ENCODE measurements around the gene FGF2.

GRCh38 chr4:122920473-122920872 lies 93.8 kb downstream of the FGF2 start:
- TF ChIP-seq, protein P1, sequence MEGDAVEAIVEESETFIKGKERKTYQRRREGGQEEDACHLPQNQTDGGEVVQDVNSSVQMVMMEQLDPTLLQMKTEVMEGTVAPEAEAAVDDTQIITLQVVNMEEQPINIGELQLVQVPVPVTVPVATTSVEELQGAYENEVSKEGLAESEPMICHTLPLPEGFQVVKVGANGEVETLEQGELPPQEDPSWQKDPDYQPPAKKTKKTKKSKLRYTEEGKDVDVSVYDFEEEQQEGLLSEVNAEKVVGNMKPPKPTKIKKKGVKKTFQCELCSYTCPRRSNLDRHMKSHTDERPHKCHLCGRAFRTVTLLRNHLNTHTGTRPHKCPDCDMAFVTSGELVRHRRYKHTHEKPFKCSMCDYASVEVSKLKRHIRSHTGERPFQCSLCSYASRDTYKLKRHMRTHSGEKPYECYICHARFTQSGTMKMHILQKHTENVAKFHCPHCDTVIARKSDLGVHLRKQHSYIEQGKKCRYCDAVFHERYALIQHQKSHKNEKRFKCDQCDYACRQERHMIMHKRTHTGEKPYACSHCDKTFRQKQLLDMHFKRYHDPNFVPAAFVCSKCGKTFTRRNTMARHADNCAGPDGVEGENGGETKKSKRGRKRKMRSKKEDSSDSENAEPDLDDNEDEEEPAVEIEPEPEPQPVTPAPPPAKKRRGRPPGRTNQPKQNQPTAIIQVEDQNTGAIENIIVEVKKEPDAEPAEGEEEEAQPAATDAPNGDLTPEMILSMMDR (IDR thresholded peaks at IDR 0.05; ENCODE audit: low read depth, low read length, poor library complexity, severe bottlenecking): no peak
- no peak for TF ChIP-seq EZH2phosphoT487 (IDR thresholded peaks at IDR 0.05; ENCODE audit: borderline replicate concordance, low read length)

Measured in DOHH2 (cell line).